ENCODE measurements around the gene SLC51A.

The SLC51A gene

GRCh38 chr3:196214783-196215441 lies 1.4 kb upstream of the SLC51A start:
- no peaks in the 10 kb centered on the region for H3K79me1 ChIP-seq (replicated peaks; ENCODE audit: low read length, poor library complexity, severe bottlenecking)
- no peaks in the 10 kb centered on the region for H3K9me3 ChIP-seq (ENCODE audit: control insufficient read depth, low read length)
- H2BK5ac ChIP-seq (ENCODE audit: low read depth, low read length, poor library complexity, severe bottlenecking): no peak overlapping the region
- H3K4me2 ChIP-seq (ENCODE audit: low read length, poor library complexity, severe bottlenecking): no peak overlapping the region
- peaks cover 5 to 27% of the 10 kb centered on the region in 2 experiments for H3K27me3 ChIP-seq (ENCODE audit: control insufficient read depth in 1 of 2, insufficient read depth in 1 of 2, low read length in 2 of 2)
- H3K36me3 ChIP-seq (ENCODE audit: control insufficient read depth in 1 of 2, insufficient read depth in 2 of 2, low read depth in 1 of 2, low read length in 2 of 2): no peaks in the 10 kb centered on the region
- no peak overlapping the region for H2BK15ac ChIP-seq (ENCODE audit: low read depth, poor library complexity, severe bottlenecking)
- WGBS: 56% methylated on average over 14 of the region's 16 CpGs
- H3K4ac ChIP-seq (ENCODE audit: low read depth in 1 of 2, low read length in 2 of 2): no peak overlapping the region
- no peak overlapping the region for H3K18ac ChIP-seq (ENCODE audit: low read depth in 1 of 2, low read length in 2 of 2)
- H2BK12ac ChIP-seq (ENCODE audit: low read length in 2 of 2): no peak overlapping the region
- H2AFZ ChIP-seq (ENCODE audit: low read depth, low read length): no peak overlapping the region
- DNase-seq: no peak
- no peak overlapping the region for H3K27ac ChIP-seq (ENCODE audit: low read length, poor library complexity, severe bottlenecking)
- H4K8ac ChIP-seq (ENCODE audit: low read length): no peak overlapping the region
- H2BK120ac ChIP-seq (ENCODE audit: low read depth, low read length): no peak overlapping the region
- no peak overlapping the region for H3K9ac ChIP-seq (ENCODE audit: low read length)
- H4K91ac ChIP-seq (ENCODE audit: low read length): no peak overlapping the region
- peaks cover 15% of the 10 kb centered on the region for H3K4me1 ChIP-seq (ENCODE audit: control insufficient read depth, insufficient read depth, low read depth, low read length)
- no peak overlapping the region for H2AK5ac ChIP-seq (ENCODE audit: low read length, severe bottlenecking)
- no peak overlapping the region for H3K23ac ChIP-seq (ENCODE audit: low read length in 2 of 2)
- H3K4me3 ChIP-seq (ENCODE audit: insufficient read depth in 1 of 2, low read depth in 1 of 2, low read length in 2 of 2): no peak overlapping the region
- H3K14ac ChIP-seq (ENCODE audit: low read length in 2 of 2): no peak overlapping the region

DNA sequence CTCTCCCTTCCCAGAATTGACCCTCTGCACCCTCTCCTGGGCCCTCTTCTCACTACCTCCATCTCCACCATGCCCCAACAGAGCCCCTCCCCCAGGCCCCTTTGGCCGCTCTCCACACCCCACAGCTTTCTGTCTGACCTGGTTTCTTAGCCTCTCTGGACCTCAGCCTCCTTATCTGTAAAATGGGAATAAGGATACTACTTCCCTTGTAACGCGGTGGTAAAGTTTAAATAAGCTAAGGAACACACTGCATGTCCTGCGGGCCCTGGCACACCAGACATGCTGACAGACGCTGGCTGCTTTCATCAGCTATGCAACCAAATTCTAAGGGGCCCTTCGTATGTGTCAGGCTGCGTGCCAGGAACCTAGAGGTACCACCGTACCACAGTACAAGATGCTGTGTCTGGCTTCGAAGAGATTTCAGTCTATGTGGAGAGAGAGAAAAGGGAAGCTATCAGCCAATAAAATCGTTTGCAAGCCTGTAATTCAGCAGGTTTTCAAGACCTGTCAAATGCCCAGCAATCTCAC lies 777 bp upstream of the SLC51A start:
- H3K36me3 ChIP-seq (ENCODE audit: control insufficient read depth in 1 of 2, insufficient read depth in 2 of 2, low read depth in 1 of 2, low read length in 2 of 2): no peaks in the 10 kb centered on the region
- no peaks in the 10 kb centered on the region for H3K9me3 ChIP-seq (ENCODE audit: control insufficient read depth, low read length)
- H3K18ac ChIP-seq (ENCODE audit: low read depth in 1 of 2, low read length in 2 of 2): no peak overlapping the region
- H3K4me2 ChIP-seq (ENCODE audit: low read length, poor library complexity, severe bottlenecking): no peak overlapping the region
- no peak overlapping the region for H2BK15ac ChIP-seq (ENCODE audit: low read depth, poor library complexity, severe bottlenecking)
- no peak overlapping the region for H3K23ac ChIP-seq (ENCODE audit: low read length in 2 of 2)
- H3K14ac ChIP-seq (ENCODE audit: low read length in 2 of 2): no peak overlapping the region
- no peak for DNase-seq
- no peaks in the 10 kb centered on the region for H3K79me1 ChIP-seq (replicated peaks; ENCODE audit: low read length, poor library complexity, severe bottlenecking)
- H3K27ac ChIP-seq (ENCODE audit: low read length, poor library complexity, severe bottlenecking): no peak overlapping the region
- H2BK120ac ChIP-seq (ENCODE audit: low read depth, low read length): no peak overlapping the region
- no peak overlapping the region for H3K4ac ChIP-seq (ENCODE audit: low read depth in 1 of 2, low read length in 2 of 2)
- no peak overlapping the region for H2BK5ac ChIP-seq (ENCODE audit: low read depth, low read length, poor library complexity, severe bottlenecking)
- H4K91ac ChIP-seq (ENCODE audit: low read length): no peak overlapping the region
- WGBS: 79% methylated on average over 10 of the region's 10 CpGs
- no peak overlapping the region for H4K8ac ChIP-seq (ENCODE audit: low read length)
- H3K9ac ChIP-seq (ENCODE audit: low read length): no peak overlapping the region
- H2AFZ ChIP-seq (ENCODE audit: low read depth, low read length): no peak overlapping the region
- no peak overlapping the region for H2BK12ac ChIP-seq (ENCODE audit: low read length in 2 of 2)
- H3K4me3 ChIP-seq (ENCODE audit: insufficient read depth in 1 of 2, low read depth in 1 of 2, low read length in 2 of 2): no peak overlapping the region
- H3K27me3 ChIP-seq (ENCODE audit: control insufficient read depth in 1 of 2, insufficient read depth in 1 of 2, low read length in 2 of 2): peaks cover 3 to 24% of the 10 kb centered on the region in 2 experiments
- peaks cover 15% of the 10 kb centered on the region for H3K4me1 ChIP-seq (ENCODE audit: control insufficient read depth, insufficient read depth, low read depth, low read length)
- no peak overlapping the region for H2AK5ac ChIP-seq (ENCODE audit: low read length, severe bottlenecking)

- Histone ChIP-seq H3K9ac (ENCODE audit: low read length) (no peak overlapping the region), H3K23ac (ENCODE audit: low read length in 2 of 2) (no peak overlapping the region), H3K27ac (ENCODE audit: low read length, poor library complexity, severe bottlenecking) (no peak overlapping the region), H4K91ac (ENCODE audit: low read length) (no peak overlapping the region), H2AFZ (ENCODE audit: low read depth, low read length) (no peak overlapping the region), H3K27me3 (ENCODE audit: control insufficient read depth in 1 of 2, insufficient read depth in 1 of 2, low read length in 2 of 2) (peaks cover 0 to 15% of the 10 kb centered on the region in 2 experiments), H3K4me1 (ENCODE audit: control insufficient read depth, insufficient read depth, low read depth, low read length) (peaks cover 17% of the 10 kb centered on the region), H3K36me3 (ENCODE audit: control insufficient read depth in 1 of 2, insufficient read depth in 2 of 2, low read depth in 1 of 2, low read length in 2 of 2) (no peaks in the 10 kb centered on the region), H2BK12ac (ENCODE audit: low read length in 2 of 2) (no peak overlapping the region), H3K9me3 (ENCODE audit: control insufficient read depth, low read length) (no peaks in the 10 kb centered on the region), H2AK5ac (ENCODE audit: low read length, severe bottlenecking) (no peak overlapping the region), H3K4me2 (ENCODE audit: low read length, poor library complexity, severe bottlenecking) (no peak overlapping the region), H3K4ac (ENCODE audit: low read depth in 1 of 2, low read length in 2 of 2) (no peak overlapping the region), H2BK120ac (ENCODE audit: low read depth, low read length) (no peak overlapping the region), H4K8ac (ENCODE audit: low read length) (no peak overlapping the region), H2BK5ac (ENCODE audit: low read depth, low read length, poor library complexity, severe bottlenecking) (no peak overlapping the region), H3K18ac (ENCODE audit: low read depth in 1 of 2, low read length in 2 of 2) (no peak overlapping the region), H3K14ac (ENCODE audit: low read length in 2 of 2) (no peak overlapping the region), H3K79me1 (replicated peaks; ENCODE audit: low read length, poor library complexity, severe bottlenecking) (no peaks in the 10 kb centered on the region), H3K4me3 (ENCODE audit: insufficient read depth in 1 of 2, low read depth in 1 of 2, low read length in 2 of 2) (no peak overlapping the region), H2BK15ac (ENCODE audit: low read depth, poor library complexity, severe bottlenecking) (no peak overlapping the region)
- DNase-seq: no peak
- 47% methylated on average over 25 of the region's 25 CpGs for WGBS
Measured at GRCh38 chr3:196216681-196217211, 412 bp downstream of the SLC51A start.

DNA sequence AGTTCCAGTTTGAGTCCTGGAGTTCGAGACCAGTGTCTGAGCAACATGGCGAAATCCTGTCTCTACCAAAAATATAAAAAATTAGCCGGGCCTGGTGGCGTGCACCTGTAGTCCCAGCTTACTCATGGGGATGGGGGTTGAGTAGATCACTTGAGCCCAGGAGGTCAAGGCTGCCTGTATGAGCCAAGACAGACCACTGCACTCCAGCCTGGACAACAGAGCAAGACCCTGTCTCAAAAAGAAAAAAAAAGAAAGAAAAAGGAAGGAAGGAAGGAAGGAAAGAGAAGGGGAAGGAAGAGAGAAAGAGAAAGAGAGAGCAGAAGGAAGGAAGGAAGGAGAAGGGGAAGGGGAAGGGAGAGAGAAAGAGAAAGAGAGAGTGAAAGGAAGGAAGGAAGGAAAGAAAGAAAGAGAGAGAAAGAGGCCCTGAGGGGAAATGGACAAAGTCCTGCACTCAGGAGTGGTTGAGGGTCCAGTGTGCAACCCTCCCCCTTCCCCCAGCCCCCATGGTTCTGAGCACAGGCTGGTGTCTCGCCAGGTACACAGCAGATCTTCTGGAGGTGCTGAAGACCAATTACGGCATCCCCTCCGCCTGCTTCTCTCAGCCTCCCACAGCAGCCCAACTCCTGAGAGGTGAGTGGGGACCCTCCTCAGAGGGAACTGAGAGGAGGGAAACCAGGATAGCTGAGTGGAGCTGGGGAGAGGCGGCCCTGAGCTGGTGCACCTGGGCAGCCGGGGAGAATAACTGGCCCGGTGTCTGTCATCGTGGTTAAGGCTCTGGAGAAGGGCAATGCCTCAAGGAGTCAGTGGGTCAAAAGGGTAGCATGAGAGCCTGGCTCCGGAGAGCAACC lies 1.2 kb downstream of the SLC51A start:
- Histone ChIP-seq H2BK12ac (ENCODE audit: low read length in 2 of 2) (no peak overlapping the region), H4K91ac (ENCODE audit: low read length) (no peak overlapping the region), H2AFZ (ENCODE audit: low read depth, low read length) (no peak overlapping the region), H3K9ac (ENCODE audit: low read length) (no peak overlapping the region), H2BK15ac (ENCODE audit: low read depth, poor library complexity, severe bottlenecking) (no peak overlapping the region), H2BK120ac (ENCODE audit: low read depth, low read length) (no peak overlapping the region), H3K4me3 (ENCODE audit: insufficient read depth in 1 of 2, low read depth in 1 of 2, low read length in 2 of 2) (no peak overlapping the region), H3K4me1 (ENCODE audit: control insufficient read depth, insufficient read depth, low read depth, low read length) (peaks cover 17% of the 10 kb centered on the region), H4K8ac (ENCODE audit: low read length) (no peak overlapping the region), H2AK5ac (ENCODE audit: low read length, severe bottlenecking) (no peak overlapping the region), H3K36me3 (ENCODE audit: control insufficient read depth in 1 of 2, insufficient read depth in 2 of 2, low read depth in 1 of 2, low read length in 2 of 2) (no peaks in the 10 kb centered on the region), H3K9me3 (ENCODE audit: control insufficient read depth, low read length) (no peaks in the 10 kb centered on the region), H3K27me3 (ENCODE audit: control insufficient read depth in 1 of 2, insufficient read depth in 1 of 2, low read length in 2 of 2) (peaks cover 0 to 15% of the 10 kb centered on the region in 2 experiments), H3K23ac (ENCODE audit: low read length in 2 of 2) (no peak overlapping the region), H3K79me1 (replicated peaks; ENCODE audit: low read length, poor library complexity, severe bottlenecking) (no peaks in the 10 kb centered on the region), H3K4ac (ENCODE audit: low read depth in 1 of 2, low read length in 2 of 2) (no peak overlapping the region), H3K18ac (ENCODE audit: low read depth in 1 of 2, low read length in 2 of 2) (no peak overlapping the region), H3K27ac (ENCODE audit: low read length, poor library complexity, severe bottlenecking) (no peak overlapping the region), H2BK5ac (ENCODE audit: low read depth, low read length, poor library complexity, severe bottlenecking) (no peak overlapping the region), H3K4me2 (ENCODE audit: low read length, poor library complexity, severe bottlenecking) (no peak overlapping the region), H3K14ac (ENCODE audit: low read length in 2 of 2) (no peak overlapping the region)
- whole genome bisulfite sequencing: 94% methylated on average over 8 of the region's 12 CpGs
- DNase-seq: no peak

All from mesenchymal stem cell (in vitro differentiated cells and primary cell).